GM19328 (cell line): ENCODE results near the gene DLG5.

Experiments
- ATAC-seq: cut with Tn5 transposase; IDR thresholded peaks from one replicate; pipeline ENCODE4 v1.9.1; 2021; ENCODE audit warnings: mild to moderate bottlenecking, moderate library complexity; ENCODE audit not compliant: unreplicated experiment

Gene DLG5

DNA sequence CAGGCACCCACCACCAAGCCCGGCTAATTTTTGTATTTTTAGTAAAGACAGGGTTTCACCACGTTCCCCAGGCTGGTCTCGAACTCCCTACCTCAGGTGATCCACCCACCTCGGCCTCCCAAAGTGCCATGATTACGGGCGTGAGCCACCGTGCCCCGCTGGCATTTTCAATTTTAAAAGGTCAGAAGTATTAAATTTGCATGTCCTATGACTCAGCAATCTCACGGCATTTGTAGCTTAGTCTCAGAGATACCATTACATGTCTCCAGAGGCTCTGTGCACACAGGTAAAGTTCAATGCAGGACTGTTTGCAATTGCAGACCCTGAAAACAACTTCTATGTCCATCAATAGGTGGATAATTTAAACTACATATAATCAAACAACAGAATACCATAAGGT, 99.2 kb downstream of the DLG5 start:
- no peak for ATAC-seq

- ATAC-seq = no peak
Measured at GRCh38 chr10:77825965-77826364, 100.6 kb downstream of the DLG5 start.

DNA sequence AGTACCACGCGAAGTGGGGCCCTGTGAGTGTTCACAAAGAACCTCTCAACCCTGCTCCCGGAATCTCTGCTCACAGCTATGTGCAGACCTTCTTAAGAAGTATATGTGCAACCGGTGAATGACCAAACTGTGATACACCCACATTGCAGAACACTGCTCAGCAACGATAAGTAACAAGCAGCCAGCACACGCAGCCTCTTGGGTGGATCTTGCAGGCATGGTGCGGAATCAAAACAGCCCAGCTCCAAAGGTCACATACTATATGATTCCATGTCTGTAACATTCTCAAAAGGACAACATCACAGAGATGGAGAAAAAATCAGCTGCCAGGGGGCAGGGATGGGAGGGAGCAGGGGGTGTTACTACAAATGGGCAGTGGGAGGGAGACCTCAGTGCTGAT, 101.6 kb downstream of the DLG5 start:
- ATAC-seq = no peak

DNA sequence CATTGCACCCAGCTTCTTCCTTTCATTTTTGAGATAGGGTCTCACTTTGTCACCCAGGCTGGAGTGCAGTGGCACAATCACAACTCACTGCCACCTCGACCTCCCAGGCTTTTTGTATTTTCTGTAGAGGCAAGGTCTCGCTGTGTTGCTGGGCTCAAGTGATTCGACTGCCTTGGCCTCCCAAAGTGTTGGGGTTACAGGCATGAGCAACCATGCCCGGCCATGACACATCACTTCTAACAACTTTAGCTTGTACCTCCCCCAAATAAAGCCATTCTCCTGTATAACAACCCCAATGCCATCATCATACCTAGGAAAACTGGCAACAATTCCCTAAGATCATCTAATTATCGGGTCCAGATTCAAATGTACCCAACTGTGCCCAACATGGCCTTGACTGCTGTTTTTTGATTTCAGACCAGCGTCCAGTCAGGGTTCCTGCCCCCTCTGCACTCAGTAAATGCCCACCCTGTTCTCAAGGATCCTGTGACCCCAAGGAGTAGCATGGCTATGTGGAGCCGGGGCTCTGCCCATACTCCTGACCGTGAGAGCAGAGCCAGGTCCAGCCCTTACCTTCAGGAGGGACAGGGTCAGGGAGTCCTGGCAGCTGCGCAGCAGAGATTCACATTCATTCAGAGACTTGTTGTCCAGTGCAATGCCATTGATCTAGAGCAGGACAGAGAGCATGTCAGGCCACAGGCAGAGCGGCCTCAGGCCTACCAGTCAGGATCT, 102.6 kb downstream of the DLG5 start:
- no peak for ATAC-seq

DNA sequence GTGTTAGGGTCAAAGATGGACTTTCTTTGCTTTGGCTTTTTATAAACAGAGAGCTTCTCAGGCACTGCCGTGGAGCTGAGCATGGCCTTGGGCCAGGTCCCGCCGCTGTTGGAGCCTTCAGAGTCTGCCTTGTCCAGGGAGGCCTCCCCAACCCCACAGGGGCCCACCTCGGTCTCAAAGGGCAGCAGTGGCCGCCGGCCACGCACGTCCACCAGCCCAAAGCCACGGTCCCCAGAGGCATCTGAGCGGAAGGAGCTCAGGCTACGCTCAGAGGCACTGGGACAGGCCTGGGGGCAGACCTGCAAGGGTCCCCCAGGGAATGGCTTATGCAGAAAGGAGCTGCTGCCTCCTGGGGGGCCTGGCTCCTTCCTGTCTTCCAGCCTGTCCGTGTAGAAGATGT, 105.0 kb downstream of the DLG5 start:
- no peak for ATAC-seq

DNA sequence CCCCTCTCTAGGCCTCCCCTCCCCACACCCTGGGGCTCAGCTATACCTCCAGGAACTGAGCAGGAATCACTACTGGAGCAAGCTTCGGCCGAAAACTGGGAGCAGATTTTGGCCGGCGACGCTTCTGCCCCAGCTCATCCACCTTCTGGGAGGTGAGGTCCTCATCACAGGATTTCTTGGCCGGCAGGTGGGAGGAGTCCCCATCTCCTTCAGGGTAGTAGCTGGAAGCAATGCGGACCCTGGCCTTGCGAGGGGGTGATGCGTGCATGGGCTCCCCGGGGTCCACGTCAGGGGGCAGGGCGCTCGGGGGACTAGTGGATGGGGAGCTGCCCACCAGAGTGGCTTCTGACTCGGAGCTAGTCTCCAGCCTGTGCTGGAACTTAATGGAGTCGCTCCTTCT, 105.5 kb downstream of the DLG5 start:
- no peak for ATAC-seq

DNA sequence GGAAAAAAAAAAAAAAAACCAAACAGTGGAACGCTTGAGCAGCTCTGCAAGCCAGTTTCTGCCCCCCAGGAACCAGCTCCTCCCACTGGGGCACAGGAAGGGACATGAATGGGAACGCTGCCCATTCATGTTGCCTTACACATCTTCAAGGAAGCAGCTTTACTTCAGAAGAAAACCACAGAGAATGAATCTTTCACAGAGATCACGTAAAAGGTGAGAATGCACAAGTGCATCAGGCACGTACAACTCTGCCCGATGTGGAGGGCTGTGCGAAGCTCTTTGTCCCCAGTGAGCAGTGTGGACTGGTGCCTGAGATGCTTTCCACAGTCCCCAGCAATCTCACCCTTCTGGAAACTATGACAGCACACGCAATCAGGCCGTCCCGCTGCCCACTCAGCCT, 106.2 kb downstream of the DLG5 start:
- ATAC-seq = no peak

GRCh38 chr10:77819210-77820112, 107.1 kb downstream of the DLG5 start:
- ATAC-seq = no peak

DNA sequence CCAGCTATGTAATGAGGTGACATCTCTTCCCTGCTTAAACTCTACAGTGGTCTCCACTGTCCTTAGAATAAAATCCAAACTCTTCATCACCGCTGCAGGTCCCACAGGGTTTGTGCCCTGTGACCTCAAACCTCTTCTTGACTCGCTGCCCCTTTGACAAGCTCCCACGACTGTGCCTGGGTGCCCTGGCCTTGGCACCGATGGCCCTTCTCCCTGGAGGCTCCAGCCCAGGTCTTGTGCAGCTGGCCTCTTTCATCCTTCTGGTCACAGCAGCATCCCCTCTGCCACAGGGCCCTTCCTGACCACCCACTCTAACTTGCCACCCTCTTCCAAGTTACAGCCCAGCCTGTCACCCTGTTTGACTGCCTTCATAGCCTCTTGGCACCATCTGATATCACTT, 108.2 kb downstream of the DLG5 start:
- ATAC-seq = no peak

- ATAC-seq = no peak
Measured at GRCh38 chr10:77817541-77817940, 109.0 kb downstream of the DLG5 start.

DNA sequence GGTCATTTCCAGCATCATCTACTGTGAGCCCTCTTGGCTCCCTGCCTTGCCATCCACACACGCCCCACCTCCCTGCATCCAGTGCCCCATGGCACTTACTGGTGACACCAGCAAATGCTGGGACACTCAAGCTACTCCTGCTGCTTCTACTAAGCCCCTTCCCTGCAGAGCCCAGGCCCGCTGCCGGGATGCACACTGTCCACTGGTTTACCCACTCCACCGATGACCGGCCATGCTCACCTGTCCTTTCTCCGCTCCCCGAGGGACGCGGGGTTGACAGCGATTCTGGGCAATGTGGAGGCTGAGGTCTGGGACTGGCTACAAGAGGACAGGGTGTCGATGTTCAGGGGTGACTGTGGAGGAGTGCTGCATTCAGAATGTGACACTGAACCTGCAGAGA, 110.2 kb downstream of the DLG5 start:
- ATAC-seq = no peak

DNA sequence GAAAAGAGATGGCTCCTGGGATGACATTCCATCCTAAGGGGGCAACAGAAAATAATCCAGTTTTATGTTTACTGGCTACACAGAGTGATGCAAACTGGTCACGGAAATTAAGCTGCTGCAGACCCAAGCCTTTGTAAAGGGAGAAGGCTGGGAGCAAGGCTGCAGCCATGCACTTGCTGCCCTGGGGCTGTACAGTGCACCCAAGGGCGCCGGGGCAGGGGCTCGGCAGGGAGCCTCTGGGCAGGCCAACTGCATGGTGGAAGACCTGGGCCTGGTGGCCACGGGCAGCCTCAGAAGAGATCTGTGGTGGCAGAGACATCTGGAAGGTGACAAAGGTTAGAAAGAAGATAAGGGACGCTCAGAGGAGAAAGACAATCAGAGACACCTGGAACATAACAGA, 113.8 kb downstream of the DLG5 start:
- ATAC-seq = no peak

DNA sequence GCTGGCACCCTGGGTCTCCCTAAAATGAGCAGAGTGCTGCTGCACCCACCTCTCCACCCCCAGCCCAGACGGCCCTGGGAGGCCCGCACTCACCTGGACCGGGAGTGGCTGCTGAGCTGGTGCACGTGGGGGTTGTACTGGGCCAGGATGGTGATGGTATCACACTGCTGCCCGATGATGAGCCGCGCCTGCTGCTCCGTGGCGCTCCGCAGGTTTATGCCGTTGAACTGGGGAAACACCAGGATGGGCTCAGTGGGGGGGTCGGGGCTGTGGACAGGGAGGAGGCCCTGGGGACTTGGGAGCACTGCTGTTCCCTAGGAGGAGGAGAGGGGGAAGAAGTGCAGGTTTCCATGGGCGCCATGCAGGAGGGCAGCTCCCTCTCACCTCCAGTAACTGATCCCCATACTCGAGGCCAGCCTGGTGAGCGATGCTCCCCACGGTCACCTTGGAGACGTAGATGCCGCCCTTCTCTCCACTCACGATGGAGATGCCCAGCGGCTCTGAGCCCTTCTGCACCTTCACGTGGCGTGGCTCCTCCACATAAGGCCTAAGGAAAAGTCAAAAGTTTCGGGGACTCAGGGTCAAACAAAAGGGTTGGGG, 114.6 kb downstream of the DLG5 start:
- ATAC-seq = no peak

- ATAC-seq = no peak
Measured at GRCh38 chr10:77810446-77811335, 115.9 kb downstream of the DLG5 start.

GRCh38 chr10:77809336-77809735, 117.2 kb downstream of the DLG5 start:
- ATAC-seq = no peak

- no peak for ATAC-seq
Measured at GRCh38 chr10:77807706-77808105, 118.8 kb downstream of the DLG5 start.

DNA sequence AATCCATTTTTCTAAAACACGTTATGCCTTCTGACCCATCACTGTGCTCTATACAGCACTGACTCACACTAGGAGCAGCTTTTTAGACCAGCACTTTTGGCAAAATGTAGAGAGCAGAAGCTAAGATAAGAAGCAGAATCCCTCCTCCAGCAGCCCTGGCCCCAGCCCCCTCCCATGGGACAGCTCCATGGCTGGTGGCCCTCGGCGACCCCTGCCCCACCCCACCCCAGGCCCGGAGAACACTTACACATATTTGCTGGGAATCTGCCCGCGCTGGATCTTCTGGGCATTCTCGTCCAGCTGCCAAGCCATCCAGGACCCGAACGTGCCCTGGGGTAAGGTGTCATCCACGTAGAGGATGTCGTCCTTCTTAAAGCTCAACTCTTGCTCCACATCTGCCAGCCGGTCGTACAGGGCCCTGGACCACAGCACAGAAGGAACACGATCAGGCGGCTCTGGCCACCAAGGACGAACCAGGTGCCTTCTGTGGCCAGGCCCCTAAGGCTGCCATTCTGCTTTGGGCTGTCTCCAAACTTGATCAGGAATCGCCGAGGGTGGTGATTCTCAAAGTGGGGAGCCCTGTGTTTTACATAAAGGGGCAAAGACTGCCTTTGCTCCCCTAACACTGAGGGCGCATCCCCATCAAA, 119.9 kb downstream of the DLG5 start:
- no peak for ATAC-seq

GRCh38 chr10:77805676-77806075, 120.9 kb downstream of the DLG5 start:
- no peak for ATAC-seq

GRCh38 chr10:77804371-77804770, 122.2 kb downstream of the DLG5 start:
- no peak for ATAC-seq

- peak; percentile 68 for ATAC-seq
Measured at GRCh38 chr10:77801474-77802161, 124.9 kb downstream of the DLG5 start.
